Measurements from ENCODE around the gene FHAD1. TPM values are rescaled to one million over a fixed set of nuclear protein-coding genes. Genes with fewer than 3 reads are reported as not detected.

The FHAD1 gene
- total and polyA plus RNA-seq, 10 of the 15 experiments (the other 5 are each of a cell fraction or from before 2014, with no cell fraction given): 0.09 to 1.0 (median 0.32) TPM; not detected in 2

GRCh38 chr1:15407580-15407979 is 160.6 kb downstream of the FHAD1 start:
- no peaks in the 10 kb centered on the region for H3K36me3 ChIP-seq (ENCODE audit: control insufficient read depth in 2 of 2, insufficient read depth in 2 of 2, low read length in 1 of 2)
- TF ChIP-seq, protein P1, sequence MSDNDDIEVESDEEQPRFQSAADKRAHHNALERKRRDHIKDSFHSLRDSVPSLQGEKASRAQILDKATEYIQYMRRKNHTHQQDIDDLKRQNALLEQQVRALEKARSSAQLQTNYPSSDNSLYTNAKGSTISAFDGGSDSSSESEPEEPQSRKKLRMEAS (IDR thresholded peaks at IDR 0.05; ENCODE audit: low read depth, low read length): no peak
- TF ChIP-seq, protein P2, sequence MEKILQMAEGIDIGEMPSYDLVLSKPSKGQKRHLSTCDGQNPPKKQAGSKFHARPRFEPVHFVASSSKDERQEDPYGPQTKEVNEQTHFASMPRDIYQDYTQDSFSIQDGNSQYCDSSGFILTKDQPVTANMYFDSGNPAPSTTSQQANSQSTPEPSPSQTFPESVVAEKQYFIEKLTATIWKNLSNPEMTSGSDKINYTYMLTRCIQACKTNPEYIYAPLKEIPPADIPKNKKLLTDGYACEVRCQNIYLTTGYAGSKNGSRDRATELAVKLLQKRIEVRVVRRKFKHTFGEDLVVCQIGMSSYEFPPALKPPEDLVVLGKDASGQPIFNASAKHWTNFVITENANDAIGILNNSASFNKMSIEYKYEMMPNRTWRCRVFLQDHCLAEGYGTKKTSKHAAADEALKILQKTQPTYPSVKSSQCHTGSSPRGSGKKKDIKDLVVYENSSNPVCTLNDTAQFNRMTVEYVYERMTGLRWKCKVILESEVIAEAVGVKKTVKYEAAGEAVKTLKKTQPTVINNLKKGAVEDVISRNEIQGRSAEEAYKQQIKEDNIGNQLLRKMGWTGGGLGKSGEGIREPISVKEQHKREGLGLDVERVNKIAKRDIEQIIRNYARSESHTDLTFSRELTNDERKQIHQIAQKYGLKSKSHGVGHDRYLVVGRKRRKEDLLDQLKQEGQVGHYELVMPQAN (conservative IDR thresholded peaks at IDR 0.05): no peak
- TF ChIP-seq RBBP5 (conservative IDR thresholded peaks at IDR 0.05): no peak
- TF ChIP-seq PAX5 (IDR thresholded peaks at IDR 0.05; ENCODE audit: borderline replicate concordance, low read depth, low read length): no peak
- TF ChIP-seq, protein P3, sequence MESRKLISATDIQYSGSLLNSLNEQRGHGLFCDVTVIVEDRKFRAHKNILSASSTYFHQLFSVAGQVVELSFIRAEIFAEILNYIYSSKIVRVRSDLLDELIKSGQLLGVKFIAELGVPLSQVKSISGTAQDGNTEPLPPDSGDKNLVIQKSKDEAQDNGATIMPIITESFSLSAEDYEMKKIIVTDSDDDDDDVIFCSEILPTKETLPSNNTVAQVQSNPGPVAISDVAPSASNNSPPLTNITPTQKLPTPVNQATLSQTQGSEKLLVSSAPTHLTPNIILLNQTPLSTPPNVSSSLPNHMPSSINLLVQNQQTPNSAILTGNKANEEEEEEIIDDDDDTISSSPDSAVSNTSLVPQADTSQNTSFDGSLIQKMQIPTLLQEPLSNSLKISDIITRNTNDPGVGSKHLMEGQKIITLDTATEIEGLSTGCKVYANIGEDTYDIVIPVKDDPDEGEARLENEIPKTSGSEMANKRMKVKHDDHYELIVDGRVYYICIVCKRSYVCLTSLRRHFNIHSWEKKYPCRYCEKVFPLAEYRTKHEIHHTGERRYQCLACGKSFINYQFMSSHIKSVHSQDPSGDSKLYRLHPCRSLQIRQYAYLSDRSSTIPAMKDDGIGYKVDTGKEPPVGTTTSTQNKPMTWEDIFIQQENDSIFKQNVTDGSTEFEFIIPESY (IDR thresholded peaks at IDR 0.05): no peak
- no peak for TF ChIP-seq SMAD5 (IDR thresholded peaks at IDR 0.05; ENCODE audit: low read depth)
- TF ChIP-seq BCLAF1 (IDR thresholded peaks at IDR 0.05): no peak
- TF ChIP-seq SUPT20H (IDR thresholded peaks at IDR 0.05; ENCODE audit: borderline replicate concordance, control insufficient read depth, low read depth, low read length): no peak
- TF ChIP-seq BCL11A (IDR thresholded peaks at IDR 0.05; ENCODE audit: low read depth, low read length): no peak
- TF ChIP-seq SMC3 (IDR thresholded peaks at IDR 0.05; ENCODE audit: borderline replicate concordance, low read length): no peak
- no peaks in the 10 kb centered on the region for H4K20me1 ChIP-seq (ENCODE audit: control insufficient read depth, insufficient read depth)
- SMC1A ChIA-PET (ENCODE audit: uncharacterized antibody, unreplicated experiment): no interaction called here
- H2AFZ ChIP-seq (ENCODE audit: control insufficient read depth, low read depth, low read length): no peak overlapping the region
- H3K9ac ChIP-seq (ENCODE audit: control insufficient read depth, insufficient read depth, low read length): no peak overlapping the region
- DNase-seq (ENCODE audit: low read depth, low spot score): no peak
- intact Hi-C loops (cut with micrococcal nuclease; ENCODE audit: unreplicated experiment) (no loop called here), in situ Hi-C loops (cut with MboI) (no loop called here)
- H3K27me3 ChIP-seq (replicated peaks in 1 of 2; ENCODE audit: control insufficient read depth in 2 of 2, insufficient read depth in 2 of 2, low read length in 1 of 2): peaks cover 0 to 3% of the 10 kb centered on the region in 2 experiments; a peak in 1 of 4 replicates
- peaks cover 10% of the 10 kb centered on the region; the same call in 1 of the 2 replicates for H3K4me1 ChIP-seq (ENCODE audit: control insufficient read depth, insufficient read depth, low read length)
- H3K9me3 ChIP-seq (replicated peaks; ENCODE audit: control insufficient read depth, insufficient read depth, low read length): no peaks in the 10 kb centered on the region
- BruUV-seq (replicated peaks): no TSS peak
- H3K4me3 ChIP-seq: no peak overlapping the region
- ATAC-seq: no peak
- 25% methylated on average over 7 of the region's 7 CpGs for WGBS (ENCODE audit: insufficient coverage, insufficient replicate concordance, low lambda C conversion rate, missing lambda C conversion rate)
- POLR2A ChIA-PET: no interaction called here
- no peak for FAIRE-seq
- RAD21 ChIA-PET (ENCODE audit: unreplicated experiment): no interaction called here
- peaks cover 29% of the 10 kb centered on the region for H3K79me2 ChIP-seq (ENCODE audit: control insufficient read depth, insufficient read depth, low read length)
- CTCF ChIA-PET: interaction anchor here (1.1 to 1.6 kb wide), 3 partner anchors 9 to 83 kb away, joined by 4 read pairs; no protein-coding TSS in a partner anchor
- H3K4me2 ChIP-seq (ENCODE audit: control insufficient read depth, insufficient read depth): no peak overlapping the region
- no peak overlapping the region for H3K27ac ChIP-seq (ENCODE audit: control insufficient read depth, insufficient read depth)
